PFSK-1 (cell line): ENCODE data around the gene RASSF7.

ENCODE experiments used
- FOXP2 ChIP-seq: optimal IDR thresholded peaks from 2 replicates; pipeline ENCODE3; 2011; ENCODE audit warnings: borderline replicate concordance, control low read depth, inconsistent platforms; ENCODE audit not compliant: insufficient read depth; ENCODE audit errors: extremely low read length, extremely low read depth
- POLR2AphosphoS5 ChIP-seq: IDR thresholded peaks from 2 replicates; pipeline ENCODE4 v1.6.1; 2012; ENCODE audit warnings: low read depth, mild to moderate bottlenecking, control low read depth, low read length, moderate library complexity
- REST ChIP-seq, 2 experiments: IDR thresholded peaks; 2 replicates each; pipeline versions ENCODE4 v1.6.1 to v1.8.0; 2011 to 2012; ENCODE audit warnings: low read depth in 2 of 2, low read length in 2 of 2, control low read depth in 1 of 2, inconsistent platforms in 1 of 2, mild to moderate bottlenecking in 1 of 2, moderate library complexity in 1 of 2; ENCODE audit not compliant: insufficient read depth in 1 of 2
- SIN3A ChIP-seq: IDR thresholded peaks from 2 replicates; pipeline ENCODE4 v1.6.1; 2012; ENCODE audit warnings: mild to moderate bottlenecking, low read length, moderate library complexity, borderline replicate concordance; ENCODE audit not compliant: insufficient read depth
- TAF1 ChIP-seq: IDR thresholded peaks from 2 replicates; pipeline ENCODE4 v1.6.1; 2012; ENCODE audit warnings: low read length, control low read depth, borderline replicate concordance; ENCODE audit not compliant: insufficient read depth

Gene RASSF7

DNA sequence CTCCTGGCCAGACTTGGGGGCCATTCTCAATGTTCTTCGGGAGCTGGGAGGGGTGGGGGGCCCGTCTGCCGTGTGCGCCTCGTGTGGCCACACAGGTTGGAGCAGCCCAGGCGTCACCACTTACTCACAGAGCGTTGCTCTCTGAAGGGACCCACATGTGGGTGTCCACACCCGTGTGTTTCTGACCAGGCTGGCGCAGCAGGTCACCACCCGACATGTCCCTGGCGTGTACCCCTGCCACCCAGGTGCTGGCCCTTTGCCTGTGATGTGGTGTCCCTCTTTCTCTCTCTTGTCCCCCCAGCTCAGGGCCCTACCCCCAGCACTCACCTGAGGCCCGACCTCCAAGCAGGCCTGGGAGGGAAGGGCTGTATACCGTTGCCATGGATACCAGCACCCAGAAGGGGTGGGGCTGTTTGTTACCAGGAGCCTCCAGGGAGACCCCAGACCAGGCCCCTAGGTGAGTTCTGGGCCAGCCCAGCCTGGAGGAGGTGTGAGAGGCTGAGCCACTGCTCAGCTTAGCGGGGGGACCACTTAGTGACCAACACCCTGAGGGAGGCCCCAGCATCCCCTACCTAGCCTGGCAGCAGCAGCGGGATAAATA, 1.6 kb upstream of the RASSF7 start:
- TF ChIP-seq SIN3A, result no peak
- no peak for TF ChIP-seq POLR2AphosphoS5
- TF ChIP-seq TAF1, result no peak
- TF ChIP-seq REST (IDR thresholded peaks at IDR 0.05; ENCODE audit: insufficient read depth in 1 of 2, low read depth in 2 of 2, low read length in 2 of 2), result no peak
- no peak for TF ChIP-seq FOXP2

GRCh38 chr11:559712-560304, 962 bp upstream of the RASSF7 start:
- TF ChIP-seq SIN3A (no peak), TAF1 (no peak), FOXP2 (no peak), POLR2AphosphoS5 (no peak), REST (IDR thresholded peaks at IDR 0.05; ENCODE audit: insufficient read depth in 1 of 2, low read depth in 2 of 2, low read length in 2 of 2) (no peak)

GRCh38 chr11:561148-562003, 606 bp downstream of the RASSF7 start:
- TF ChIP-seq FOXP2 (peak; percentile 12), TAF1 (no peak)

GRCh38 chr11:562046-562645, 1.4 kb downstream of the RASSF7 start:
- TF ChIP-seq REST (IDR thresholded peaks at IDR 0.05; ENCODE audit: insufficient read depth in 1 of 2, low read depth in 2 of 2, low read length in 2 of 2) (no peak), SIN3A (no peak), FOXP2 (no peak), TAF1 (no peak), POLR2AphosphoS5 (no peak)

GRCh38 chr11:563066-563811, 2.5 kb downstream of the RASSF7 start:
- TF ChIP-seq POLR2AphosphoS5 (no peak), FOXP2 (no peak), TAF1 (no peak), SIN3A (no peak), REST (IDR thresholded peaks at IDR 0.05; ENCODE audit: insufficient read depth in 1 of 2, low read depth in 2 of 2, low read length in 2 of 2) (no peak)
